HFFc6 (cell line): ENCODE measurements around the gene CADM1. TPM values are rescaled to one million over a fixed set of nuclear protein-coding genes. Genes with fewer than 3 reads are reported as not detected.

Experiments
- DNase-seq: peaks from one replicate; pipeline ENCODE4 v3.0.0-alpha.2; 2018
- H3K27ac Mint-ChIP-seq: 2 replicates; pipeline ENCODE4 v1.8.0; 2020; ENCODE audit warnings: mild to moderate bottlenecking, mixed read lengths
- H3K27me3 Mint-ChIP-seq: 2 replicates; pipeline ENCODE4 v1.8.0; 2021; ENCODE audit warnings: mild to moderate bottlenecking, moderate library complexity, mixed read lengths; ENCODE audit not compliant: insufficient read depth
- H3K36me3 Mint-ChIP-seq: 2 replicates; pipeline ENCODE4 v1.8.0; 2021; ENCODE audit warnings: low read depth, mixed read lengths
- H3K4me1 Mint-ChIP-seq: 2 replicates; pipeline ENCODE4 v1.8.0; 2020; ENCODE audit warnings: low read depth, mixed read lengths
- H3K4me3 Mint-ChIP-seq: 2 replicates; pipeline ENCODE4 v1.8.0; 2020; ENCODE audit warnings: mild to moderate bottlenecking, moderate library complexity, mixed read lengths
- H3K9me3 Mint-ChIP-seq: 2 replicates; pipeline ENCODE4 v1.8.0; 2020; ENCODE audit warnings: mild to moderate bottlenecking, mixed read lengths
- CTCF ChIP-seq: fragments of 200-600 bp; sonication (generic); IDR thresholded peaks from 2 replicates; pipeline ENCODE4 v1.5.0; 2021; ENCODE audit warnings: antibody characterized with exemption, mild to moderate bottlenecking
- total RNA-seq, 6 experiments: library from RNA; stranded (reverse); fragmentation: NEBNext Ultra II Directional; extraction: Animal tissue kit (Norgen Biotek cat#: 25700); gene quantifications; 2 replicates in 1 of 6; 3 replicates in 5 of 6; pipeline ENCODE4 v1.2.3, GENCODE V29; 2021

The CADM1 gene
- total RNA-seq, 6 experiments from 2014 or later, result not detected

- DNase-seq, result no peak
These were observed 236.3 kb downstream of the CADM1 start for GRCh38 chr11:115267871-115268270.

GRCh38 chr11:115267238-115267781 lies 236.9 kb downstream of the CADM1 start:
- H3K36me3 Mint-ChIP-seq, result no peaks in the 10 kb centered on the region; the same call in 1 of the 2 replicates
- no peak overlapping the region for H3K4me3 Mint-ChIP-seq
- no peak overlapping the region for H3K27ac Mint-ChIP-seq
- peaks cover 1% of the 10 kb centered on the region; the same call in 1 of the 2 replicates for H3K27me3 Mint-ChIP-seq
- DNase-seq, result no peak
- H3K9me3 Mint-ChIP-seq, result peaks cover 34% of the 10 kb centered on the region
- no peak for TF ChIP-seq CTCF
- H3K4me1 Mint-ChIP-seq, result no peaks in the 10 kb centered on the region

More at GRCh38 chr11:115267871-115268270, 236.3 kb downstream of the CADM1 start:
- Mint-ChIP-seq H3K36me3 (no peaks in the 10 kb centered on the region; the same call in 1 of the 2 replicates), H3K4me3 (no peak overlapping the region), H3K9me3 (peaks cover 32% of the 10 kb centered on the region), H3K27ac (no peak overlapping the region), H3K27me3 (peaks cover 1% of the 10 kb centered on the region; the same call in 1 of the 2 replicates), H3K4me1 (no peaks in the 10 kb centered on the region)
- TF ChIP-seq CTCF, result no peak

GRCh38 chr11:115266066-115266639 lies 238.1 kb downstream of the CADM1 start:
- H3K9me3 Mint-ChIP-seq, result peaks cover 34% of the 10 kb centered on the region
- TF ChIP-seq CTCF, result no peak
- no peaks in the 10 kb centered on the region for H3K4me1 Mint-ChIP-seq
- H3K27ac Mint-ChIP-seq, result no peak overlapping the region
- H3K36me3 Mint-ChIP-seq, result no peaks in the 10 kb centered on the region; the same call in 1 of the 2 replicates
- H3K27me3 Mint-ChIP-seq, result peaks cover 1% of the 10 kb centered on the region; the same call in 1 of the 2 replicates
- no peak overlapping the region for H3K4me3 Mint-ChIP-seq
- DNase-seq, result no peak

GRCh38 chr11:115263799-115264656 lies 240.2 kb downstream of the CADM1 start:
- no peaks in the 10 kb centered on the region for H3K4me1 Mint-ChIP-seq
- H3K27ac Mint-ChIP-seq, result no peak overlapping the region
- no peak for TF ChIP-seq CTCF
- DNase-seq, result no peak
- peaks cover 1% of the 10 kb centered on the region for H3K27me3 Mint-ChIP-seq
- peaks cover 7% of the 10 kb centered on the region; the same call in 1 of the 2 replicates for H3K36me3 Mint-ChIP-seq
- H3K9me3 Mint-ChIP-seq, result peaks cover 39% of the 10 kb centered on the region
- no peak overlapping the region for H3K4me3 Mint-ChIP-seq

- H3K4me1 Mint-ChIP-seq, result no peaks in the 10 kb centered on the region
- DNase-seq, result no peak
- H3K4me3 Mint-ChIP-seq, result no peak overlapping the region
- no peak for TF ChIP-seq CTCF
- peaks cover 7% of the 10 kb centered on the region; the same call in 1 of the 2 replicates for H3K36me3 Mint-ChIP-seq
- no peaks in the 10 kb centered on the region; the same call in 1 of the 2 replicates for H3K27me3 Mint-ChIP-seq
- H3K9me3 Mint-ChIP-seq, result peaks cover 45% of the 10 kb centered on the region
- no peak overlapping the region for H3K27ac Mint-ChIP-seq
These were observed 246.0 kb downstream of the CADM1 start for GRCh38 chr11:115258216-115258615.
